HG02642 (cell line): ENCODE results near the gene CRYBB2.
"Not testable (repeated sequence)": the region's sequence is repeated elsewhere in the genome, so short reads cannot be mapped to it uniquely, and the experiment has no call there.

Experiments
- ATAC-seq: cut with Tn5 transposase; IDR thresholded peaks from one replicate; pipeline ENCODE4 v1.9.1; 2021; ENCODE audit warnings: mild to moderate bottlenecking; ENCODE audit not compliant: unreplicated experiment, poor library complexity

Gene CRYBB2

DNA sequence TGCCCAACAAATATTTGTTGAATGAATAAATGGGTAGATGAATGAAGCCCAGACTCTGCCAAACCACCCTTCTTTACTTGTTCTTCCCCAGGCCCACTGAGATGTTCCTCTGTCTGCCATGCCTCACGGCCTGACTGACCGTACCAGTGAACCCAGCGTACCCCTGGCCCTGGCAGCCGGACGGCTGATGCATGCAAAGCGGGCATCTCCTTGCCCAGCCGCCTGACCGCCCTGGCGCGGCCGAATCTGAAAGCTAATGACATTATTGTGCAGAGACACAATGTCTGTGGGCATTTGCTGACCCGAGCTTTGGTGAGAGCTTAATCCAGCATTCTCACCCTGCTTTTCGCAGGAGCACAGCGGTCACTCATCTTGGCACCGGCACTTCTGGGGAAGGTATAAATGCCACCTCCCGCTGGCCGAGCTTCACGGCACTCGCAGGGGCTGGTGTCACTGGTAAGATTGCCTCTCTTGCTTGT lies at the start of gene CRYBB2:
Gene CRYBB2, plus strand, starts transcription at position 429 of the 479 bp plus-strand sequence. CDS start 1,791 bp downstream, outside the sequence.
- no peak for ATAC-seq

DNA sequence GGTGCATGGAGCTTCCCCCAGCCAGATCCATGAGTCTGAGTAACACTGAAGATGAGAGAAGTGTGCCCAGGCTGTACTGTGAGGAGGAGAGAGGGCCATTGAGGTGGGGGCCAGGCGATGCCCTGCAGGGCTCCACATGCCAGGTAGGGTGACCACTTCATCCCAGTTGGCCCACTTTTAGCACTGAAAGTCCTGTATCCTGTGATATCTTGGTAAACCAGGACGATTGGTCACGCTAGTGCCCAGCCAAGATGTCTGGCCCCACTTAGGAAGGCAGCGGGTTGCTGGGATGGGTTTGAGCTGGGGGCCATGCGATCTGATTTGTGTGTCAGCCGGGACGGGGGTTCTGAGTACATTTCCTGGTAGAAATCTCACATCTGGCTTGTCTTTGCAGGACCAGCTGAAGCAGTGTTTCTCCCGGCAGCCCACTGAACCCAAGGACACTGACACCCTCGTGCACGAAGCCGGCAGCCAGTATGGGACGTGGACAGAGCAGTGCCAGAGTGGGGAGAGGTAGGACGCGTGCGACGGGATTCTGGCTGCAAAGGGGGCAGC lies 48.9 kb upstream of the CRYBB2 start:
- ATAC-seq, result no peak

GRCh38 chr22:25172153-25172552 lies 47.3 kb upstream of the CRYBB2 start:
- no peak for ATAC-seq

DNA sequence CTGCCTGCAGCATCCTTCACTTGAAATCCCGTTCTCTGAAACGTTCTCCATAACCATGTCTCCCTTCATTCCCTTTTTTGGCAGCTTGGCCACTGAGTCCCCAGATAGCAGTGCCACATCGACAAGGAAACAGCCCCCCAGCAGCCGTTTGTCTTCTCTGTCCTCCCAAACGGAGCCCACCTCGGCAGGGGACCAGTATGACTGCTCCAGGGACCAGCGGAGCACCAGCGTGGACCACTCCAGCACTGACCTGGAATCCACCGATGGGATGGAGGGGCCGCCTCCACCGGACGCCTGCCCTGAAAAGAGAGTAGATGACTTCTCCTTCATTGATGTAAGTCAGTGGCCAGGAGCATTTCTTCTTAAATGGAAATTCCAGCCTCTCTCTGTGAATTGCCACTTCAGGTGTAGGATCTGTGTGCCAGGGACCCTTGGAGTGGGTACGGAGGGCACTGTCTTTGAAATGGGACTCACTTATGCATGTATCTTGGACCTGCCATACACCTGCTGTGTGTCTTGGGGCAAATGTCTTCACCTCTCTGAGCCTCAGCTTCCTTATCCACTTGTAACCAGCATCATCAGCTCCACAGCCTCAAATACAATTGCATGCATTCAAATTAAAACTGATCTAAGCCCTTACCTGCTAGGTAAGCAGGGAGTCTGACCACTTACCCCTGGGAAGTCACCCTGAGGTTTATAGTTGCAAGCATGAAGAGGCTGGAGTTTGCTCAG lies 45.1 kb upstream of the CRYBB2 start:
- ATAC-seq, result no peak

DNA sequence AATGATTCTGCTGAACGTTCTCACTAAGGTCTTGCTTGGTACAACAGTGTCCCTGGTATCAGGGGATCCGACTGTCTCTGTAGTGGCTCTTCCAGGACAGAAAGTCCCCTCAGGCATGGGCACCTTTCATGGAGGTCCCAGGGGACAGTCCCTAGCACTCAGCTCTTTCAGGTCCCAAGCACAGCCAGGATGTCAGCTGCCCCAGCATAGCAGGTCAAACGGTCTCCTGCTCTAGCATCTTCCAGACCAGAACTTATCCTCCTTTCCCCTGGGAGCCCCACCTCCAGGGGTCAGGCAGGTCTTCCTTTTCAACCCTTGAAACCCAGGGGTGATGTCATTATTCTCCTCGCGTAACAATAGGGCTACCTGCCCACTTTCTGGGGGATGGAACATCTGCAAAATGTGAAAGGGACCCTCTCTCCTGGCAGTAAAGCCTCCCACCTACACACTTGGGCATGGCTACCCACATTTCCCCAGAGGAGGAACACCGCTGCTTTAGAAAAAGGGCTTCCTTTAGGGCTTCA lies 44.5 kb upstream of the CRYBB2 start:
- ATAC-seq, result no peak

- no peak for ATAC-seq
Measured at GRCh38 chr22:25176175-25176574, 43.3 kb upstream of the CRYBB2 start.

GRCh38 chr22:25176799-25177198 lies 42.6 kb upstream of the CRYBB2 start:
- ATAC-seq, result no peak

DNA sequence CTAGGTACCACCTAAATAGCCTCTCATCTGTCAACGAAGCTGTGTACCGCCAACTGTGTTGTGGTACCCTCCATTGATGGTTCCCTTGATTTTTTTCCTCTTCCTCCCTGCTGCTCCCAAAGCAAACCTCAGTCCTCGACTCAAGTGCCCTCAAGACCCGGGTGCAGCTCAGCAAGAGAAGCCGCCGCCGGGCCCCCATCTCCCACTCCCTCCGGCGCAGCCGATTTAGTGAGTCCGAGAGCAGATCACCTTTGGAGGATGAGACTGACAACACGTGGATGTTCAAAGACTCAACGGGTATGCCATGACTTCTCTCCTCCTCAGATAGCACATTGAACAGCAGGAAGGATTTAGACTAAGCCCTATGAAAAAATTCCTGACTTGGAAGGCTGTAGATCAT lies 42.2 kb upstream of the CRYBB2 start:
- no peak for ATAC-seq

GRCh38 chr22:25177895-25178294 lies 41.5 kb upstream of the CRYBB2 start:
- no peak for ATAC-seq

GRCh38 chr22:25178348-25178747 lies 41.1 kb upstream of the CRYBB2 start:
- not testable (repeated sequence) for ATAC-seq

- ATAC-seq, result not testable (repeated sequence)
Measured at GRCh38 chr22:25178869-25179631, 40.4 kb upstream of the CRYBB2 start.

DNA sequence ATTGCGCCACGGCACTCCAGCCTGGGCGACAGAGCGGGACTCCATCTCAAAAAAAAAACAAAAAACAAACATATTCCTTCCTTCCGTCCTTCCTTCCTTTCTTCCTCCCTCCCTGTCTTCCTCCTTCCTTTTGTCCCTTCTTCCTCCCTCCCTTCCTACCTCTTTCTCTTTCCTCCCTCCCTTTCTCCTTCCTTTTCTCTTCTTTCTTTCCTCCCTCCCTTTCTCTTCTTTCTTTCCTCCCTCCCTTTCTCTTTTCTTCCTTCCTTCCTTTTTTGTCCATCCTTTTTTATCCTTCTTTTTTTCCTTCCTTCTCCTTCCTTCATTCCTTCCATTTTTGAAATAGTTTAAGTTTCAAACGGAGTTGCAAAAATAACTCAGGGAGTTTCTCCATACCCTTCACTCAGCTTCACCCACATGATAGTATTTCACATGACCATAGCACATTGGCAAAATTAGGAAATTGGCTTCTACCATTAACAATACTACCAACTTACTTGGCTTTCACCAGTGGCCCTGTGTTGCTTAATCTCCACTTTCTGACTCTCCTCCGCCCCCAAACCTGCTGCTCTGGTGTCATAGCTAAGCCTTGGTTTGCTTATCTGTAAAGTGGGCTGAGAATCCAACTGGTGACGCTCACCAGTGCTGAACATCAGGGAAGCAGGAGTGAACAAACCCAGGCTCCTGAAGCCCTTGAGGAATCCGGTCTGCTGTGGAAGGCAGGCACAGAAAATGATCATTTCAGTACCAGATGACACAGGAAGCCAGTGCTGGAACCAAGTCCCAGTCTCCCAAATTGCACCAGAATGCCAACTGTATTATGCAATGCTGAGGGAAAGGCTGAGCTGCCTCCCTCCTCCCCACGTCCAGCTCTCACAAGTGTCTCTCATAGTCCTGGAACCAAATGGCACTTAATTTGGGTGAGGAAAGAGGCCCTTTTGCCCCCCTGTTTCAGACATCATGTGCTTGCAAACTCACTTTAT lies 37.0 kb upstream of the CRYBB2 start:
- no peak for ATAC-seq

GRCh38 chr22:25183949-25184619 lies 35.4 kb upstream of the CRYBB2 start:
- no peak for ATAC-seq

- ATAC-seq, result no peak
Measured at GRCh38 chr22:25186140-25186539, 33.3 kb upstream of the CRYBB2 start.

DNA sequence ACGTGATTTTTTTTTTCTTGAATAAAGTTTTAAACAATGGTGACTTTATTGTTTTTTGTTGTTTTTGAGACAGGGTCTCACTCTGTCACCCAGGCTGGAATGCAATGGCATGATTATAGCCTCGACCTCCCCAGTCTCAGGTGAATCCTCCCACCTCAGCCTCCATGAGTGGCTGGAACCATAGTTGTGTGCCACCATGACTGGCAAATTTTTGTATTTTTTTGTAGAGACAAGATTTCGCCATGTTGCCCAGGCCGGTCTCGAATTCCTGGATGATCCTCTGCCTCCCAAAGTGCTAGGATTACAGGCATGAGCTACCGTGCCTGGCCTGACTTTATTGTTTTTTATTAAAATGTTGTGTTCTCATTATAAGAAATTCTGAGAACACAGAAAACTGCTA lies 32.0 kb upstream of the CRYBB2 start:
- ATAC-seq, result no peak

- ATAC-seq, result no peak
Measured at GRCh38 chr22:25192406-25192805, 27.0 kb upstream of the CRYBB2 start.

GRCh38 chr22:25193130-25193529 lies 26.3 kb upstream of the CRYBB2 start:
- ATAC-seq, result no peak

DNA sequence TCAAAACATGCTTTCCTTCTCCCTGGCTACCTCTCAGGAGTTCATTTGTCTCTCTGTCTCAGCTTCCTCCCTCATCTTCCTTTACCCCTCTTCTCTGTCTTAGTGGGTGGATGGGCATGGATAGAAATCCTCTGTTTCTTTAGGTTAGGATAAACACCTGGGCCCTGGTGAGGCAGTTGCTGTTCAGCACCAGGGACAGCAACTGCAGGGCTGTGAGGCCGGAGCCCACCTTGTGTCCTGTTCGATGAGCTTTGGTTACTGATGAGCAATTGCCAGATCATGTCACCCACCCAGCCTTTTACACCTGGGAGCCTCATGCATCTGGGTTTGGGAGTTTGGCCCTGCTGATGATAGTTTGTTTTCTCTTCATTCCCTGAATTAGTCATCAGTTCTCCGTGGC lies 25.9 kb upstream of the CRYBB2 start:
- no peak for ATAC-seq

DNA sequence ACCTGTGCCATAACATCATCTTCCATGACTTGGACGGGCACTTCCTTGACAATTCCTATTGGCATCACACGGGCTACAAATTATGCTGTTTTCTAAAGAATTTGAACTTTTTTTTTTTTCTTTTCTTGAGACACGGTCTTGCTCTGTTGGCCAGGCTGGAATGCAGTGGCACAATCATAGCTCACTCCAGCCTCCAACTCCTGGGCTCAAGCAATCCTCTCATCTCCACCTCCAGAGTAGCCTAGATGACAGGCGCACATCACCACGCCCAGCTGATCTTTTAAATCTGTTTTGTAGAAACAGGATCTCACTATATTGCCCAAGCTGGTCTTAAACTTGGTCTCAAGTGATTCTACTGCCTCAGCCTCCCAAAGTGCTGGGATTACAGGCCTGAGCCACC lies 23.1 kb upstream of the CRYBB2 start:
- no peak for ATAC-seq
